AG09309 (cell line): ENCODE measurements around the gene GRIN2A.
"Not testable (repeated sequence)": the region's sequence is repeated elsewhere in the genome, so short reads cannot be mapped to it uniquely, and the experiment has no call there.

Experiments
- DNase-seq: peaks from one replicate; pipeline ENCODE4 v3.0.0-alpha.2; 2010; ENCODE audit warnings: low read depth
- H3K4me3 ChIP-seq: 2 replicates; pipeline ENCODE4 v1.5.1; 2011; ENCODE audit warnings: mild to moderate bottlenecking, low read depth, low read length, moderate library complexity; ENCODE audit not compliant: control insufficient read depth
- TF ChIP-seq, protein P1 (sequence below): IDR thresholded peaks from 2 replicates; pipeline ENCODE4 v1.5.1; 2011; ENCODE audit warnings: mild to moderate bottlenecking, low read depth, low read length, inconsistent platforms; ENCODE audit not compliant: insufficient read depth, control insufficient read depth; ENCODE audit errors: missing control alignments

The GRIN2A gene

DNA sequence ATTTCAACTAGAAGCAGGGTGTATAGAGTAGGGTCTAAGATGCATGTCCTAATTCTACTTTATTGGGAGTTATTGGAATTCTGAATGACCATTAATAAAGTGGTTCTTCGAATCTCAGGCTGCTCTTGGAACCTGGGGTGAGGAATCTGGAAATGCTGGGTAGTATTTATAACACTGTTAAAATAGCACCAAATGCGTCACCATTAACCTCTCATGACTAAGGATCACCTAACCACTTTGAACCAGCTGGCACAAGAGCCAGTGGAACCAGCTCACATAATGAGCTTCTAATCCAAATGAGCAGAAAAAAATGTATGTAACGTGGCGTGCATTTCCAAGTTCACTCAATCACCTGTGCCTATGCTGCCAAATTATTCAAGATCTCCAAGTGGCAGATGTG, 281.7 kb downstream of the GRIN2A start:
- DNase-seq = no peak
- no peak overlapping the region for H3K4me3 ChIP-seq
- TF ChIP-seq, protein P1, sequence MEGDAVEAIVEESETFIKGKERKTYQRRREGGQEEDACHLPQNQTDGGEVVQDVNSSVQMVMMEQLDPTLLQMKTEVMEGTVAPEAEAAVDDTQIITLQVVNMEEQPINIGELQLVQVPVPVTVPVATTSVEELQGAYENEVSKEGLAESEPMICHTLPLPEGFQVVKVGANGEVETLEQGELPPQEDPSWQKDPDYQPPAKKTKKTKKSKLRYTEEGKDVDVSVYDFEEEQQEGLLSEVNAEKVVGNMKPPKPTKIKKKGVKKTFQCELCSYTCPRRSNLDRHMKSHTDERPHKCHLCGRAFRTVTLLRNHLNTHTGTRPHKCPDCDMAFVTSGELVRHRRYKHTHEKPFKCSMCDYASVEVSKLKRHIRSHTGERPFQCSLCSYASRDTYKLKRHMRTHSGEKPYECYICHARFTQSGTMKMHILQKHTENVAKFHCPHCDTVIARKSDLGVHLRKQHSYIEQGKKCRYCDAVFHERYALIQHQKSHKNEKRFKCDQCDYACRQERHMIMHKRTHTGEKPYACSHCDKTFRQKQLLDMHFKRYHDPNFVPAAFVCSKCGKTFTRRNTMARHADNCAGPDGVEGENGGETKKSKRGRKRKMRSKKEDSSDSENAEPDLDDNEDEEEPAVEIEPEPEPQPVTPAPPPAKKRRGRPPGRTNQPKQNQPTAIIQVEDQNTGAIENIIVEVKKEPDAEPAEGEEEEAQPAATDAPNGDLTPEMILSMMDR = no peak

DNA sequence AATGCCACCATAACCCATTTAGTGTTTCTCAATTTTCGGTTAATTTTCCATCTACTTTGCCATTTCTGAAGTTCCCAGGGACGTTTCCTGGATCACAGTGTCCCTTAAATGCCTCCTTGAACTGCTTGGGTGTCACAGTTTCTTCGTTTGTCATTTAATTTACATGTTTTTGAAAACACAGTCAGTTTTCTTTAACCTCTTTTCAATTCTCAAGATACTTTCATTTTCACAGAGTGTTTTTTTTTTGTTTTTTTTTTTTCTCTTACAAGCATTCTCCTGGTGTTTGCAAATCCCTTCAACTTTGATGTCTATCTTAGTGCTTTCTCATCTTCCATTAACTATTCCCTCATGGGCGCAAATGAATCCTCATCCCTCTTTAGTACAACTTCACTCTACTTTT, 283.7 kb downstream of the GRIN2A start:
- TF ChIP-seq, protein P1 = no peak
- no peak for DNase-seq
- no peak overlapping the region for H3K4me3 ChIP-seq

DNA sequence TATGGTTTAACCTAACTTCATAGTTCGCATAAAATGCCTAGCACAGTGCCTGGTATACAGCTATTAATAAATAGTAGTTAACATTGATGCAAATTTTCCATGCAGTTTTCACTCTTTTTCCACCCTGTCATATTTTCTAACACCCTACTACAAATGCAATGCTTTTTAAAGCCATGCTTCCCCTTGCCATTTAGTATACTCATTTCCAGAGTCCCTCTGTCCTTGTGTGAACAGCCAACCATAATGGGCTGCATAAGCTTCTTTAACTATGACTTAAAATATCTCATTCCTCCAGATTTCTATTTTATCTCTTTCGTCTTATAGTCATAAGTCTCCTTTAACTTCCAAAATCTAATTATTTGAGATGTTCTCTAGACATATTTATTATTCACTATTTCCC, 284.1 kb downstream of the GRIN2A start:
- no peak overlapping the region for H3K4me3 ChIP-seq
- TF ChIP-seq, protein P1 = no peak
- DNase-seq = no peak

DNA sequence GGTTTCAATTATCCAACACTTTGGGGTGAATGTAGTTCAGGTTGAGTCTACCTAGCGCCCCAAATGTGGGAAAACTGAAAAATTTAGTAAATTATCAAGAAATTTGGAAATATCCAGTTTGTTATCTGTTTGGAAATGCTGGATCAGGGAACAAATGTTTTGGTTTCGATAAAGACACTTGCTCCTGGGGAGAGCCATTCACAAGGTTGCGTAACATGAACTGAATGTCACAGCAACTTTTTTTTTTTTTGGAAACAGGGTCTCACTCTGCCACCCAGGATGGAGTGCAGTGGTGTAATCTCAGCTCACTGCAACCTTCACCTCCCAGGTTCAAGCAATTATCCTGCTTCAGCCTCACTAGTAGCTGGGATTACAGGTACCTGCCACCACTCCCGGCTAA, 286.4 kb downstream of the GRIN2A start:
- TF ChIP-seq, protein P1 = no peak
- no peak for DNase-seq
- no peak overlapping the region for H3K4me3 ChIP-seq

DNA sequence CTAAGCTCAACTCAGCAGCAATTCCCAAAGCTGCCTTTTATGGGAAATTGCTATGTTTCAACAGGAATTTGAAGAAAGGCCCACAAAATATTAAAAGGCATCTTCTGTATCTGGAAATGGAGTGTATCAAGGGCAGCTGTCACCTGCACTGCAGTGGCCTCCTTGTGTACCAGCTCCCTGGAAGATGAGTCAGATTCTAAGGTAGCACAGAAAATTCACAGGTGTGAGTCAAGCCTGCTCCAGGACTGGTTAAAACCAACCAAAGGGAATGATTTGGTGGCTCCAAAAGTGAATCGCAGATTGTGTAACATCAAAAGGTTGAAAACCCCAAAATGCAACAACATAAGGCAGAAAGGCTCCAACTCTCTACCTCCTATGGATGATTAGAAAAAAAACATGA, 296.4 kb downstream of the GRIN2A start:
- TF ChIP-seq, protein P1 = no peak
- DNase-seq = no peak
- no peak overlapping the region for H3K4me3 ChIP-seq

DNA sequence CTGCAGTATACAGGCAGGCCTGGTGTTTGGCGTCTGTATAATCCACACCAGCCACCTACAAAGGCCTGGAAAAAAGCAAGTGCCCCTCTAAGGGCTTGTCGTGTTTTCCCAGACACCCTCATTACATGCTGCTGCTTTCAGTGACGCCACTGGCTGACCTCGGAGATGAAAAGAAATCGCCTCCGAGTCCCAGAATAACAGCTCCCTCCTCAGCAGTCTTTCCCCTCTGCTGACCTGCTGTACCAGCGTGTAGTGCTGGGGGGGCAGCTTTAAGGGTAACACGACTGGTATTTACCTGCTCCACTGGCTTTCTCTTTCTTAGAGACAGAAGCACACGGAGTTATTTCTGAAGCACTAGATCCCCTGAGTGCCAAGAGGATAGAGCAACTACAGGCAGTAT, 296.8 kb downstream of the GRIN2A start:
- no peak overlapping the region for H3K4me3 ChIP-seq
- no peak for DNase-seq
- TF ChIP-seq, protein P1 = no peak

DNA sequence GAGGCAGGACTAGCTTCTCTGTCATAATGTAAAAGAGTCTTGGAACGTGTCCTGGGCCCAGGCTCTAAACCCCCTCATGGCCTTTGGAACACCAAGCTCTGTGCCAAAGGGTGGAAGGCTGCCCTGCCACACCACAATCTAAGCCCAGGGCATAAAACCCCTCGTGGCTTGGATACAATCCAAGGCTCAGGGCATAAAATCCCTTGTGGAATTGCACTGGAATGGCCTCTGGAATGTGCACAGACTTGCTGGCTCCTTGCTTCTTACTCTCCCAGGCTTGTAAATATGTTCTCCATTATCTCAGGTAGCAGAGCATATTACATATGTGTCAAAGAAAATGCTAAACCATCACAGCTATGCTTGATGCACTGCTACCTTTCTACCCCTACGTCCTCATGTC, 306.2 kb downstream of the GRIN2A start:
- not testable (repeated sequence) for DNase-seq, H3K4me3 ChIP-seq

DNA sequence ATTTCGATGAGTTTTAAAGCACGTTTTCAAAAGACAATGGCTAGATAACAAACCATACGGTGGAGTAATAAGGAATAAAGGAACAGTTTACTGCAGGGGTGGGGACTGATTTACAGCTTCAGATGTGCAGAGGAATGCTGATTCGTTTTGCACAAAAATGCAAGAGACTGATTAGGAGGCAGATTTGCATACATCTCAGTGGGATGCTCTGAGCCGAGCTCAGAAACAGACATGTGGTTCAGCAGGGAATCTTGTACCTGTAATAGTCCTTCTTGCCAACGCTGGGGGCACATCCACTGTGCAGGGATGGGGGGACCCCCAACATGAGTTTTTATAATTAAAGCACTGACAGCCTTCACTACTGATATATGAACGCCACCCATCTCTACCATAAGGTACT, 308.0 kb downstream of the GRIN2A start:
- TF ChIP-seq, protein P1 = no peak

More for the DNA sequence above, 308.0 kb downstream of the GRIN2A start:
- DNase-seq = no peak
- H3K4me3 ChIP-seq = no peak overlapping the region
